ENCODE results near the gene CHAD.
A peak's percentile ranks its signal among the peaks of the same experiment; 100 is the strongest.

The CHAD gene, protein sequence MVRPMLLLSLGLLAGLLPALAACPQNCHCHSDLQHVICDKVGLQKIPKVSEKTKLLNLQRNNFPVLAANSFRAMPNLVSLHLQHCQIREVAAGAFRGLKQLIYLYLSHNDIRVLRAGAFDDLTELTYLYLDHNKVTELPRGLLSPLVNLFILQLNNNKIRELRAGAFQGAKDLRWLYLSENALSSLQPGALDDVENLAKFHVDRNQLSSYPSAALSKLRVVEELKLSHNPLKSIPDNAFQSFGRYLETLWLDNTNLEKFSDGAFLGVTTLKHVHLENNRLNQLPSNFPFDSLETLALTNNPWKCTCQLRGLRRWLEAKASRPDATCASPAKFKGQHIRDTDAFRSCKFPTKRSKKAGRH

DNA sequence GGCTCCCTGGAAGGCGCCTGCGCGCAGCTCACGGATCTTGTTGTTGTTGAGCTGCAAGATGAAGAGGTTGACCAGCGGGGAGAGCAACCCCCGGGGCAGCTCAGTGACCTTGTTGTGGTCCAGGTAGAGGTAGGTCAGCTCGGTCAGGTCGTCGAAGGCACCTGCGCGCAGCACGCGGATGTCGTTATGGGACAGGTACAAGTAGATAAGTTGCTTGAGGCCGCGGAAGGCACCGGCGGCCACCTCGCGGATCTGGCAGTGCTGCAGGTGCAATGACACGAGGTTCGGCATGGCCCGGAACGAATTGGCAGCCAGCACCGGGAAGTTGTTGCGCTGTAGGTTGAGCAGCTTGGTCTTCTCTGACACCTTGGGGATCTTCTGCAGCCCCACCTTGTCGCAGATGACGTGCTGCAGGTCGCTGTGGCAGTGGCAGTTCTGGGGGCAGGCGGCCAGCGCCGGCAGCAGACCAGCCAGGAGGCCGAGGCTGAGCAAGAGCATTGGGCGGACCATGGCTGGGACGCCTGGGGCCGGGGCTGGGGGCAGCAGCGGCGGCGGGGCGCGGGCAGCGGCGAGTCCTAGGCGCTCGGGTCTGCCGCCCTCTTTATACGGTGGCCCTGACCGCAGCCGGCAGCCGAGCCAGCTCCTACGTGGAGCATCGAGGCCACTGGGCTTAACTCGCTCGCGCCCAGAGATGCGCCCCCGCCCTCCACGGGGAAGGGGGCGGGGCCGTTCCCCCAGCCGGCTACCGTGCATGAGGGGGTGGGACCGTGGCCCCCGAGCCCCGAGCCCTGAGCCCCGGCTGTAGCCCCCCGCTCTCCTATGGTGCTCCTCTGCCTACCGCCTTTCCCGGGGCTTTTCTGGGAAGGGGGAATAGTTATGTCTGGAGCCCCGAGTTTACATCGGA is at the start of gene CHAD:
CHAD (minus strand) TSS at position 577 of the 904 bp plus-strand sequence; CDS start at position 510, 67 bp downstream.
- DNase-seq: no peak

DNA sequence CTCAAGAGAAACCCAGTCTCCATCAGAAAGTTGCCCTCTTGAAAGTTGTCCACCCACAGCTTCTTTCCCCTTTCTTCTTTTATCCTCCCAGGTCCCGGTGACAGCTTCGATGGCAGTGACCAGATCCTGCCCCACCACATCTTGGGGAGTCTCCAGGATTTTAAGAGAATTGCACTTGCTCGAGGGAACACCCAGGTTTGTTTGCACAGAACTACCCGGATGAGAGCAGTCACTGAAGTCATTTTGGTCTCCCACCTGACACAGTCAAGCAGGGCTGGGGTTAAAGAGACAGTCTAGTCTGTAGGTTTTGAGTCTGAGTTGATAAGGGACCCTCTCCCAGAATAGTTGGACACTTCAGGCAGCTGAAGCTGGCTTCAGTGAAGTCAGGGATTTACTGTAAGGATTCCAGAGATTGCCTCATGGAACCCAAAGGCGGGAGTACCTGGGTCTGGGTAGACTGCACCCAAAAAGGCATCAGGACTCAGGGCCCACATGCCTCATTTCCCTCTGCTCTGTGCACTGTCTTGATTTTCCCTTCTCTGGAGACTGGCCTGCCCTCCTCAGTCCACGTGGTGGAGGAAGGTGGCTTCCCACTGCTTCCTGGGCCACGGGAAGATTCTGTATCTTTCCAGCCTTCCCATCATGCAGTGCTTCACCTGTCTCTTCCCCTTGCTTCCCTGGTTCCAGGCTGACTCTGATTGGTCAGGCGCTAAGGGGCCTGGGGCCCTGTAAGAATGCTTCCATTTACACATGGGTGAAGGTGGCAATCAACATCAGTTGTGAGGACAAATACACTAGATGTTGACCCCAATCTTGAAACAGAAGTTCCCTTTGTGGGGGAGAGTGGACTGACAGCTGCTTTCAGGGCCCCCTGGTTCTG is 49.1 kb upstream of the CHAD start:
- DNase-seq: no peak

DNA sequence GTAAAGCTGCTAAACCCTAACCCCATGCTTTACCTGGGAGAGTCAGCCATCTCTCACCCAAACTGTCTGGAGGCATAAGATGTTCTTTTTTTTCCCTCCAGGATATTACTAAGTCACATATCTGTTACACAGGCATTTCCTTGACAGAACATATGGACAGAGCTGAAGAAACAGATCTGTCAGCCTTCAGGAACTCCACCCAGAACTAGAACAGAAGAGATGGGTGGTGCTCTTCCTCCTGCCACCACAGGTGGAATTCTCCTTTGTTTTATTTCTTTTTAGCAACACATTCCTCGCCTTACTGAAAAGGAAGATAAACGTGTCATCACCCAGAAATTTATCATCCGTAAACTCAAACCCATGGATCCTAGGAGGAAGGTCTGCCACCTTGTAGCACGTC is 48.3 kb upstream of the CHAD start:
- no peak for DNase-seq

DNA sequence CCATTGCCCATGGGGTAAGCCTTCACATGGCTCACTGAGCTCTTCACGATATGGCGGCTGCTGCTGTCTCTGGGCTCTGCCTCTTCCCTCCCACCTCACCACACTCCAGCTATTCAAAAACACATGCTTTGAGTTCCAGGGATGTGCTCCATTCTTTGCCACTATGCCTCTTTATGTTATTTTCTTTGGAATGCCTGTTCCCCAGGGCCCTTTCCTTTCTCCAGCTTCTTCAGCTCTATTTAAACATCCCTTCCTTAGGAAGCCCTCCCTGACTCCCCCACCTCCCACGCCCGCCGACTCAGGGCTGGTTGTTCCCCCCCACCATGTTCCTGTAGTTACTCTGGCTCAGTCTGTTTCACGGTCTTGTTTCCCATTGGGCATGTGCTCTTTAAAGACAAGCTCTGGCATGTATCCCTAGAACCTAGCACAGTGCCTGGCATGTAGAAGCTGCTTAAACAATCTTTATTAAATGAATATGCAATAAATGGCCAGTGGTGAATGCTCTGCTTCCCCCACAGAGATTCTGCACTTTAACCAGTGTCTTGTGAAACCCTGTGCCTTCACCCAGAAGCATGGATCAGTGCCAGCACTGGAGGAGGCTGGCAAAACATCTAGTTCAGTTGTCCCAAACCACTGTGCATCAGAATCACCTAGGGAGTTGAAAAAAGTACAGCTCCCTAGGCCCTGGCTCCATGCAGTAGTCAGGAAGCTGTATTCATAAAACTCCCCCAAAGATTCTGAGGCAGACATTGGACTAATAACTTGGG is 46.4 kb upstream of the CHAD start:
- no peak for DNase-seq

DNA sequence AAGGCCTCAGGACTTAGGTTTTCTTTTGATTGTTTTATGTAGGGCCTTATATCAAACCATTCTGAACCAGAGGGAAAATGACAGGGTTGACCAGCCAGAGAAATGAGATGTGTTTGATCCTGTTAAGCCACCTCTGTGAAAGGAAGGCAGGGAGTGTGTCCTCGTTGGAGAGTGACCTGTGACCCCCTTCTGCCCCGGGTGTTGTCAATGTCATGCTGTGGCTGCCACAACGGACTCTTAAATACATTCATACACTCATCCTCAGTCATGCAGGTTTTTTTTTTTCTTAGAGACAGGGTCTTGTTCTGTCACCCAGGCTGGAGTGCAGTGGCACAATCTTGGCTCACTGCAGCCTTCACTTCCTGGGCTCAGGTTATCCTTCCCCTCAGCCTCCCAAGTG is 45.7 kb upstream of the CHAD start:
- no peak for DNase-seq

DNA sequence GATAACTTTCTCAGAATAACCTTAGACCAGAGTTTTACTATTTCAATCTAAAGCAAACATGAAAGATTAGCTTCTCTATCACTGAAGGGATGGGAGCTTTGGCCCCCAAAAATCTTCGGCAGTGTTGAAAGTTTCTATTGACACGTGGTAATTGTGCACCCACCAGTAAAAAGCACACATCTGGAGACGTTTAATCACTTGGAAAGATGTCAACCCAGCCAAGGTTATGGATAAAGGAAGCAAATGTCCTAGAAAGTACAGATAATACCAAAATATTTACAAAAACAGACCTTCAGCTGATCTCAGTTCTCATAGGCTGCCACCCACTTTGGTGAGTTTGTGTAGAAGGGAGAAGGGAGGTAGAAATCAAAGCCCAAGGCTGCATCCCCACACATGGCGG is 44.8 kb upstream of the CHAD start:
- DNase-seq: no peak

DNA sequence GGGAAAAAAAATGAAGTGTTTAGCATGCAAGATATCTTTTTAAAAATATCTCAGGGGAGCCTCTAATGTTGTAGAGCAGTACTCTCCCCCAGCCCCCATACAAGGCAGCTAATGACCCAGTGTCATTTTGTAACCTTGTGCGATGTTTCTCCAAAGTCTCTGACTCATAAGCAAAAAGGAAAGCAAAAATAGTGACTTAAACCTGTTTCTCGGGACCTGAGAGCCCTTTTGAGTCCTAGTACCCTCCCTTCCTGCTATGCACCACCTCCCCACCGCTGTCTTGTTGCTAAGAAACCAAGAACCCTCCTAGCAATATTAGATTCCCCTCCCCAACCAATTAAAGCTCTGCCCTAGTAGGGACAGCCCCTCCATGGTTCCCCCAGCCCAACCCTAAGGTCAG is 42.4 kb upstream of the CHAD start:
- DNase-seq: no peak

DNA sequence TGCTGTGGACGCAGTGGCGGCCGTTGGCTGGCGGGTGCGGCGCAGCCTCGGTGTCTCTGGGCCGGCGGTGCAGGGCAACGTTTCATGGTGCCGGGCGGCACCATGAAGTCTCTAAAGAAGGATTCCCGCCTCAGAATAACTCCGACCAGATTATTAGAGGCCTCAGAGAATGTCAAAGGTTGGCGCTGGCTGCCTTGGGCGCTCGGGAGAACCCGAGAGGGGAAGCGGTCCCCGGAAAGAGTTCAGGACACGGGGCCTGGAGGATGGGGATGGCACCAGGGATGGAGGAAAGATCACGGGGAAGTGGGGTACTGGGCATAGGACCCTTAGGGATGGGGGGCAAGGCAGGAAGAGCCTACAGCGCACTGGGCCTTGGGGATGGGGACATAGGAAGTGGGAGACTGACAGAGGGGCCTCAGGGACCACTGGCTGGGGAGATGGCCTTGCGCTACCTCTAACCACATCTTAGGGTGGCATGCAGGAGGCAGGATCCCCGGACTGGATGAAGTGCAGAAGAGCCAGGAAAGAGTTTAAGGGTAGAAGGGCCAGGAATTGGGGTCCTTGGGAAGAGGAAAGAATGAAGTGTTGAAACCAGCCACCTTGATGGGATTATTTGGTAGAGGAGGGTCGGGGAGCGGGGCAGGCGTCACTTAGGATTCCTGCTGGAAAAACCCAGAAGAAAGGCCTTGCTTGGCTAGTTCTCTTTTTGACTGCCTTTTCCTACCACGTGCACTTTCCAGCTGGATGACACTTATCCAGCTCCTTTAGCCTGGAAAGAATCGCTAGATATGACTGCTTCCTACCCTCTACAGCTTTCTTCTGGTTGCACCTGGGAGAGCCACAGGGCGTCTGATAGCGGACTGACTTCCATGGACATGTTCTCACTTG is 40.1 kb upstream of the CHAD start:
- DNase-seq: no peak

DNA sequence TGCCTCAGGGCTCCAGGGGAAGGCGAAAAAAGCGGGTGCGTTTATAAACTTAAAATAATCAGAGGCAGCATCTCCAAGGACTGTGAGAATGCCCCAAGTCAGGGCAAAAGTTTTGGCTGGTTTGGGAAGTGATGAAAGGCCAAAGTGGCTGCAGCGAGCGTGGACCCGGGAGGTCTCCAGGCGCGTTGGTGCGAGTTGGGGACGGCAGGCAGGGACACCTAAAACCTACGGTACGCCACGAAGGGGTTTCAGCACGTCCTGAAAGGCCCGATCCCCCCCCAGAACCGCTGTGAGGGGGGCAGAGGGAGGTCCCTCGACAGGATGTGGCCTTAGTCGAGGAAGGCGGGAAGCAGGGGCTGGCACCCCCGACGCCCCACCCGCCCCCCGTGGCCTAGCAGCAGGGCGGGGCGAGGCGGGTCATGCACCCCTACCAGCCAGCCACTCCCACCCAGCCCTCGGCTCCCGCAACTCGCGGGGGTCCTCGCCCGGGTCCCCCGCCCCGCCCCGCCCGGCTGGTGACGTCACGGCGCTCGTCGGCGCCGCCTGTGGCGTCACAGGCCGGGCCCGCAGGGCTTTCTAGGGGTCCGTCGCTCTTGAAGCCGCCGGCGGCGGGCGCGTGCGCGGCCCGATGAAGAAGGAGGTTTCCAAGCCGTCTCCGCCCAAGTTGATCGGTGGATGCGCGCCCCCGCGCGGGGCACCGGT is 39.3 kb upstream of the CHAD start, which contains the start of gene MYCBPAP:
MYCBPAP (plus strand) TSS at position 569 of the 702 bp plus-strand sequence. CDS start 236 bp downstream, outside the sequence.
- peak; percentile 67 to 83 for DNase-seq

DNA sequence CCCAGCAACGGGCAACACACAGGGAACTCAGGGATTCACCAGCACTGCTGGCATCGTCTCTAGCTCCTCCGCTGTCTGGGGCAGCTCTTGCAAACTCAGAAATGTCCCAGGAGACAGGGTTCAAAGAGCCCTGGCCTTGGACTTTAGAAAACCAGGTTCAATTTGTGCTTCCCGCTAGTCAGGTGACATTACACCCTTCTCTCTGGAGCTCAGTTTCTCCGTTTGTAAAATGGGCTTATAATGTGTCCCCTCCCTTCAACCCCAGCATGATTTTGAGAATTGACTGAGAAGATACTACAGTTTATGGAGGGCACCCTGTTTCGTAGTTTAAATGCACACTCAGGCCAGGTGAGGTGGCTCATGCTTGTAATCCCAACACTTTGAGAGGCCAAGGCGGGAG is 37.6 kb upstream of the CHAD start:
- no peak for DNase-seq

DNA sequence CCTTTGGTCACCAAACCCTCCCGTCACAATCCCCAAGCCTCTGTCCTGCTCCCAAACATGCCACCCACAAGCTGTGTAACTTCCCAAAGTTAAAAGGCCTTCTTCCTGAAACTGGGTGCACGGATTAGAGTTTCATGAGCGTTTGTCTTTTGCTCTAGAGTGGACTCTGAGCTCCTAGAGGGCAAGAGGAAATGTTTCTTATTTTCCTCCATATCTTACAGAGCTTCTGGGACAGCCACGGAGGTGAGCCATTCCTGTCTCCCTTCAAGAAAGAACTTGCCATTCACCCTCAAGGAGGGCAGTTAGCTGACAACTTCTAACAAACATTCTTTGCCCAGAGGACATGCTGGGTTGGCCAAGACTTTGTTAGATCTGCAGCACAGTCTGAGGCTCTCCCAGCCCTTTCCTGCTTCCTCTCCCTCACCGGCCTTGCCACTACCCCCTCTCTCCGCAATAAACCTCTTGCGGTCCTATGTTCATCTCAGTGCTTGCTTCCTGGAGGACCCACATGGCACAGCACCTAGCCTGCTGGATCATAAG is 37.0 kb upstream of the CHAD start:
- no peak for DNase-seq

DNA sequence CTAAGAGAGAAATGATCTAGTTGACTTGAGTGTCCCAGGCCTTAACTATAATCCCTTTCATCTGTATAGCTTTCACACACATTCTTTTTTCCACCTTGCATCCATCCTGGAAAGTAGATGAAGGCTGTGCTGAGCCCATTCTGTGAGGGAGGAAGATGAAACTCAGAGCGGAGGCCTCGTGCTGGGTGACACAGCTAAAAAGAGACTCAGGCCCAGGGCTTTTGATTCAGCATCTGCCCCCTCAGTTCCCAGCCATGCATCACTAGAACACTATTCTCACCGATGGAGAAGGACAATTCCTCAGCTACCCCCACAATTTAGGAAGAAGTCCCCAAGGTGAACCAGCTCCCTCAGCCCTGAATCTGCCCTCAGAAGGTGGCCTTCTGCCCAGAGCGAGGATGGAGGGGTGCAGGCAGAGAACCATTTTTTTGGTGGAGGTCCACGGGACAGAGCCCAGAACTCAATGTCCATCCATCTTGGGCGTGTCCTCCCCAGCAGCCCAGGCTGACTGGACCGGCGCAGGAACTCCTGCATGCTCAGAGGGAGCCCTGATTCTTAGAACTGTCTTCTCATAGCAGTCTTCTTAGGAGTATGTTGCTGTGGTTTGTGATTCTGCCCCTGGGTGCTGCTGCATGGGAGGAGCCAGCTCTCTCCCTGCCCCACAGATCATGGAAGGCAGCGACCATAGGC is 33.8 kb upstream of the CHAD start:
- DNase-seq: no peak

DNA sequence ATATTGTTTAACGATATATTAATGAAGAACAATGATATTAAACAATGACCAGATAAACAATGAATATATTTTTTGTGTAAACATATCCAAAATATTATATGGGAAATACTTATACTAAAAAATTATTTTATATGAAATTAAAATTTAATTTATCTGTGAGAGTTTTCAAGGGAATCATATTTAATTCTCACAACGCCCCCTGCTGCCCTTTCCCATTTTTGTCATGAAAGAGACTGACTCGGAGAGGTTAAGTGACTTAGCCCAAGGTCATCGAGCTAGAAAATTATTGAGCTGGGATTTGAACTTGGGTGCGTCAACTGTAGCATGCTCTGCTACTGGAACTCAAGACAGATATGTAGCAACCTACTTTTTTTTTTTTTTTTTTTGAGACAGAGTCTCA is 32.4 kb upstream of the CHAD start:
- DNase-seq: no peak

DNA sequence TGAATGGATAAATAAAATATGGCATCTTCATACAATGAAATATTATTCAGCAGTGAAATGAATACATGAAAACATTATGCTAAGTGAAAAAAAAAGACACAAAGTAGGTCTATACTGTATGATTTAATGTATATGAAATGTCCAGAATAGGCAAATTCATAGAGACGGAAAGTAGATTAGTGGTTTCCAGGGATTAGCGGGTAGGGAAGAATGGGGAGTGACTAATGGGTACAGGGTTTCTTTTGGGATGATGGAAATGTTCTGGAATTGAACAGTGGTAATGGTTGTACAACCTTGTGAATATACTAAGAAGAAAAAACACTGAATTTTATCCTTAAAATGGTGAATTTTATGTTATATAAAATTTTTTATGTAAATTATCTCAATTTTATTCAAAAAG is 31.0 kb upstream of the CHAD start:
- no peak for DNase-seq

DNA sequence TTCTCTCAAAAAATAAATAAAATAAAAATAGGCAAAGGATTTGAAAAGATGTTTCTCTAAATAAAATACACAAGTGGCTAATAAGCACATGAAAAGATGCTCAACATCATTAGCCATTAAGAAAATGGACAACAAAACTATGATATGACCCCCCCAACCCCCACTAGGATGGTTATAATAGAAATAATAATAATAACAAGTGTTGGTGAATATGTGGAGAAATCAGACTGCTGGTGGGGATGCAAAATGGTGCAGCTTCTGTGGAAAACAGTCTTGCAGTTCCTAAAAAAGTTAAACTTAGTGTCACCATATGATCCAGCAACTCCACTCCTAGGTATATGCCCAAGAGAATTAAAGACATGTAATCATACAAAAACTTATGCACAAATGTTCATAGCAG is 30.6 kb upstream of the CHAD start:
- no peak for DNase-seq

DNA sequence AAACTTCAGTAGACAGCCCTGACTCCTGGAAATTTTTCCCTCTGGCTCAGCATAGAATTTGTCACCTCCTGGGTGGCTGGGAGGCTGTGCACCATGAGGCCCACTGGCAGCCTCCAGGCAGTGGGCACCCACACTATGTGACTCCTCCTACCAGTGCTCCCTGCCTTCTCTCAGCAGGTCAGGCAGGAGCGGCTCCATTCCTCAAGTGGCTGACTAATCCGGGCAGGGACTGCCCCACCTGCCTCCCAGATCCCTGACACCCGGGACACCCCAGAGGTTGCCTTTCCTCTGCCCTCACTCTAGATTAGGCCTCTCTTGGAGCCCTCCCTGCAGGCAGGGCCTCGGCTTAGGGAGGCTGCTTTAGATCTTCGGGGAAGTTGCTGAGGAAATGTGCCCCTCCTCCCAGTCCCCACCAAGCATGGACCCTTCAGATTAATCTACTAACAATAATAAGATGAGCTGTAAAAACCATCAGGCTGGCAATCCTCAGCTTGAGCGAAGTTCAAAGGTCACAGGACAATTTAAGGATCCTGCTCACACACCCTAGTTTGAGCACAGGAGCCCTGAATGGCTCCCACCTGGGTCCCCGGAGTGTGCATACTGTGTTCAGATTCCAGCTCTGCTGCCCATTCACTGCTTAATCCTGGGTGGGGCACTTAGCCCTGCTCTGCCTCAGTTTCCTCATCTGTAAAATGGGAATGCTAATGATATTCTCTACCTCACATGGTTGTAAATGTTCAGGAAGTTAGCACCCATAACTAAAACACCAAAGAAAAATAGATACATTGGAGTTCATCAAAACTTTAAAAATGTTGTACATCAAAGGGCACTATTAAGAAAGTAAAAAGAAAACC is 29.6 kb upstream of the CHAD start:
- DNase-seq: no peak

DNA sequence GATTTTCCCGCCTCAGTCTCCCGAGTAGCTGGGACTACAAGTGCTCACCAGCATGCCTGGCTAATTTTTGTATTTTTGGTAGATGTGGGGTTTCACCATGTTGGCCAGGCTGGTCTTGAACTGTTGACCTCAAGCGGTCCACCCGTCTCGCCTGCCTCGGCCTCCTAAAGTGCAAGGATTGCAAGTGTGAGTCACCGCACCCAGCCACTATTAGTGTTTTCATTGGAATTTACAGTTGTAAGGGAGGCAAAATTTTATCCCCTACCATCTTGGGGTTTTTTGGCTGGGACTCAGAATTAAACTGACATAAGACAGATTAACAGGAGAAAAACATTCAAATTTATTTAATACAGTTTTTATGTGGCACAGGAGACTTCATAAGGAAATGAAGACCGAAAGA is 27.2 kb upstream of the CHAD start:
- no peak for DNase-seq

DNA sequence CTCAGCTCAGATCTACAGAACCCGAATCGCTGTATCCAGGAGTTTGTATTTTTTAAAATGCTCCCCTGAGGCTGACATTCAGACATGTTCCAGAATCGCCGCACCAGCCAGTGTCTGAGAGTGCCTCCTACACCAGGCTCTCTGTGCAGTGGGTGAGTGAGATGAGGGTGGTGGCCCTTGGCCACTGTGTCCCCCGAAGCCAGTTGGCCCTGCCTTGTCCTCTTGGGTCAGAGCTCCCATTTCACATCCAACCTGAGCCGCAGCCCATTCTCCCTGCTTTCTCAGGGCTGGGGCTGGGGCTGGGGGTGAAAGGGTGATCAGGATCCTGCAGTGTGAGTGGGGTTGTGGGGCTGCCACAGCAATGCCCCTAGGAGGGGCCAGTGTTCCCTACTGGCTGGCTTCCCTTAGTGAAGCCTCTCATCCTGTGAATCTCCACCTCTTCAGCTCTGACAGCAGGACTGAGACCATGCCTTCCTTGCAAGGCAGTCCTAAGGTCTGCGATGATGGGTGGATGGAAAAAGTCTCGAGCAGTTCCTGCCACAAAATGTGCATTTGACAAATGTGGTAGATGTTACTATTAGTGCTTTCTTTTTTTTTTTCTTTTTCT is 26.6 kb upstream of the CHAD start:
- no peak for DNase-seq
